Endothelial cell of umbilical vein (primary cell): ENCODE results near the gene GRIK1.

Source experiments
- CTCF ChIP-seq, 2 donors: IDR thresholded peaks; 1 replicate in 1 of 2; 2 replicates in 1 of 2; pipeline ENCODE4 v1.5.1; 2011; ENCODE audit warnings: low read length in 2 of 2, mild to moderate bottlenecking in 2 of 2, moderate library complexity in 2 of 2, control low read depth in 1 of 2, inconsistent platforms in 1 of 2, low read depth in 1 of 2; ENCODE audit not compliant: insufficient read depth in 1 of 2; ENCODE audit errors: extremely low read depth in 1 of 2
- EZH2 ChIP-seq: IDR thresholded peaks from 2 replicates; pipeline ENCODE4 v1.6.1; 2012; ENCODE audit warnings: borderline replicate concordance, low read depth, mild to moderate bottlenecking, moderate library complexity, low read length, inconsistent platforms; ENCODE audit not compliant: severe bottlenecking
- FOS ChIP-seq: IDR thresholded peaks from 2 replicates; pipeline ENCODE4 v1.6.1; 2011; ENCODE audit warnings: mild to moderate bottlenecking, low read length, moderate library complexity, borderline replicate concordance; ENCODE audit not compliant: insufficient read depth
- MAX ChIP-seq: IDR thresholded peaks from 2 replicates; pipeline ENCODE4 v1.6.1; 2011; ENCODE audit not compliant: insufficient read depth, insufficient read length
- MYC ChIP-seq: IDR thresholded peaks from one replicate; pipeline ENCODE4 v1.6.1; 2011; ENCODE audit warnings: mild to moderate bottlenecking, low read depth, low read length
- POLR2AphosphoS5 ChIP-seq: IDR thresholded peaks from 2 replicates; pipeline ENCODE4 v1.6.1; 2012; ENCODE audit warnings: low read depth, mild to moderate bottlenecking, control low read depth, low read length, moderate library complexity; ENCODE audit not compliant: insufficient read depth

GRCh38 chr21:29645666-29646553 is 293.9 kb downstream of the GRIK1 start:
- TF ChIP-seq CTCF (IDR thresholded peaks at IDR 0.05; ENCODE audit: extremely low read depth in 1 of 2, insufficient read depth in 1 of 2, low read depth in 1 of 2, low read length in 2 of 2): no peak
- TF ChIP-seq EZH2: no peak
- TF ChIP-seq MAX: no peak
- no peak for TF ChIP-seq FOS
- TF ChIP-seq POLR2AphosphoS5: no peak
- TF ChIP-seq MYC: no peak
